ENCODE measurements around the gene CDH7.

The CDH7 gene

GRCh38 chr18:65821911-65822310 is 71.1 kb downstream of the CDH7 start:
- Histone ChIP-seq H3K79me2 (ENCODE audit: low read length) (no peaks in the 10 kb centered on the region), H3K36me3 (replicated peaks; ENCODE audit: low read depth, low read length) (no peaks in the 10 kb centered on the region), H4K20me1 (ENCODE audit: insufficient read depth, low read length) (no peaks in the 10 kb centered on the region), H3K4me2 (ENCODE audit: low read length) (no peak overlapping the region), H3K27me3 (ENCODE audit: low read depth, low read length) (no peaks in the 10 kb centered on the region), H3K4me1 (ENCODE audit: low read length) (peaks cover 4% of the 10 kb centered on the region; the same call in 1 of the 2 replicates), H3K9ac (ENCODE audit: low read length) (no peak overlapping the region), H3K27ac (ENCODE audit: low read length) (no peak overlapping the region), H2AFZ (ENCODE audit: low read depth, low read length) (peak overlapping the region; percentile 13; the same call in 1 of the 2 replicates), H3K4me3 (ENCODE audit: low read length) (no peak overlapping the region), H3K9me3 (ENCODE audit: insufficient read depth, low read length) (no peaks in the 10 kb centered on the region)
- TF ChIP-seq EZH2phosphoT487 (IDR thresholded peaks at IDR 0.05; ENCODE audit: low read depth), result no peak
- TF ChIP-seq CTCF (IDR thresholded peaks at IDR 0.05; ENCODE audit: low read depth, low read length), result no peak

GRCh38 chr18:65822826-65823225 is 72.0 kb downstream of the CDH7 start:
- Histone ChIP-seq H3K4me3 (ENCODE audit: low read length) (no peak overlapping the region), H4K20me1 (ENCODE audit: insufficient read depth, low read length) (no peaks in the 10 kb centered on the region), H3K79me2 (ENCODE audit: low read length) (no peaks in the 10 kb centered on the region), H3K9ac (ENCODE audit: low read length) (no peak overlapping the region), H3K27me3 (ENCODE audit: low read depth, low read length) (no peaks in the 10 kb centered on the region), H3K27ac (ENCODE audit: low read length) (no peak overlapping the region), H3K36me3 (replicated peaks; ENCODE audit: low read depth, low read length) (no peaks in the 10 kb centered on the region), H3K9me3 (ENCODE audit: insufficient read depth, low read length) (no peaks in the 10 kb centered on the region), H3K4me2 (ENCODE audit: low read length) (no peak overlapping the region), H2AFZ (ENCODE audit: low read depth, low read length) (peak overlapping the region; percentile 24), H3K4me1 (ENCODE audit: low read length) (peaks cover 4% of the 10 kb centered on the region; the same call in 1 of the 2 replicates)
- TF ChIP-seq EZH2phosphoT487 (IDR thresholded peaks at IDR 0.05; ENCODE audit: low read depth) (no peak), CTCF (IDR thresholded peaks at IDR 0.05; ENCODE audit: low read depth, low read length) (no peak)

- H3K79me2 ChIP-seq (ENCODE audit: low read length), result no peaks in the 10 kb centered on the region
- H3K27me3 ChIP-seq (ENCODE audit: low read depth, low read length), result no peaks in the 10 kb centered on the region
- no peaks in the 10 kb centered on the region for H3K9me3 ChIP-seq (ENCODE audit: insufficient read depth, low read length)
- H2AFZ ChIP-seq (ENCODE audit: low read depth, low read length), result no peak overlapping the region
- H3K4me3 ChIP-seq (ENCODE audit: low read length), result no peak overlapping the region
- TF ChIP-seq CTCF (IDR thresholded peaks at IDR 0.05; ENCODE audit: low read depth, low read length) (no peak), EZH2phosphoT487 (IDR thresholded peaks at IDR 0.05; ENCODE audit: low read depth) (no peak)
- no peaks in the 10 kb centered on the region for H3K36me3 ChIP-seq (replicated peaks; ENCODE audit: low read depth, low read length)
- H3K4me1 ChIP-seq (ENCODE audit: low read length), result peaks cover 4% of the 10 kb centered on the region; the same call in 1 of the 2 replicates
- H3K4me2 ChIP-seq (ENCODE audit: low read length), result no peak overlapping the region
- H3K27ac ChIP-seq (ENCODE audit: low read length), result no peak overlapping the region
- H3K9ac ChIP-seq (ENCODE audit: low read length), result no peak overlapping the region
- no peaks in the 10 kb centered on the region for H4K20me1 ChIP-seq (ENCODE audit: insufficient read depth, low read length)
Measured at GRCh38 chr18:65827444-65827843, 76.6 kb downstream of the CDH7 start.

GRCh38 chr18:65835881-65836280 is 85.1 kb downstream of the CDH7 start:
- H3K4me2 ChIP-seq (ENCODE audit: low read length), result no peak overlapping the region
- H4K20me1 ChIP-seq (ENCODE audit: insufficient read depth, low read length), result no peaks in the 10 kb centered on the region
- H3K79me2 ChIP-seq (ENCODE audit: low read length), result no peaks in the 10 kb centered on the region
- no peak overlapping the region for H3K9ac ChIP-seq (ENCODE audit: low read length)
- no peak overlapping the region for H3K4me3 ChIP-seq (ENCODE audit: low read length)
- H3K27me3 ChIP-seq (ENCODE audit: low read depth, low read length), result no peaks in the 10 kb centered on the region
- H3K36me3 ChIP-seq (replicated peaks; ENCODE audit: low read depth, low read length), result no peaks in the 10 kb centered on the region
- H3K9me3 ChIP-seq (ENCODE audit: insufficient read depth, low read length), result peaks cover 7% of the 10 kb centered on the region; the same call in 1 of the 2 replicates
- no peaks in the 10 kb centered on the region; the same call in 1 of the 2 replicates for H3K4me1 ChIP-seq (ENCODE audit: low read length)
- TF ChIP-seq EZH2phosphoT487 (IDR thresholded peaks at IDR 0.05; ENCODE audit: low read depth), result no peak
- no peak for TF ChIP-seq CTCF (IDR thresholded peaks at IDR 0.05; ENCODE audit: low read depth, low read length)
- no peak overlapping the region for H3K27ac ChIP-seq (ENCODE audit: low read length)
- 0 out of 2 replicates have a peak overlapping the region, but pooled peaks have one; percentile 10 for H2AFZ ChIP-seq (ENCODE audit: low read depth, low read length)
